Measurements from ENCODE around the gene UMAD1. TPM values are rescaled to one million over a fixed set of nuclear protein-coding genes. Genes with fewer than 3 reads are reported as not detected.

Gene UMAD1
- total RNA-seq, 1 donor: 17.0 TPM

GRCh38 chr7:7707246-7707645 lies 66.7 kb downstream of the UMAD1 start:
- DNase-seq (ENCODE audit: insufficient read length, low spot score, missing footprints): no peak
- no peak overlapping the region for H3K4me2 ChIP-seq (ENCODE audit: insufficient read depth, low read length)
- TF ChIP-seq CTCF (IDR thresholded peaks at IDR 0.05; ENCODE audit: extremely low read depth, low read depth, low read length): no peak

GRCh38 chr7:7707806-7708205 lies 67.3 kb downstream of the UMAD1 start:
- Histone ChIP-seq H2AFZ (ENCODE audit: low read length) (no peak overlapping the region), H4K20me1 (ENCODE audit: insufficient read depth, low read length) (no peaks in the 10 kb centered on the region), H3K27ac (ENCODE audit: low read depth, low read length) (no peak overlapping the region), H3K4me1 (ENCODE audit: insufficient read depth, low read length) (peaks cover 9% of the 10 kb centered on the region), H3K27me3 (ENCODE audit: insufficient read depth, low read length) (no peaks in the 10 kb centered on the region), H3K4me2 (ENCODE audit: insufficient read depth, low read length) (no peak overlapping the region), H3K79me2 (ENCODE audit: insufficient read depth, low read length) (no peaks in the 10 kb centered on the region), H3K36me3 (ENCODE audit: insufficient read depth, low read length) (no peaks in the 10 kb centered on the region), H3K9me3 (ENCODE audit: low read depth, low read length) (no peaks in the 10 kb centered on the region), H3K4me3 (ENCODE audit: insufficient read depth, low read length) (no peak overlapping the region)
- no peak for TF ChIP-seq CTCF (IDR thresholded peaks at IDR 0.05; ENCODE audit: extremely low read depth, low read depth, low read length)
- no peak for DNase-seq (ENCODE audit: insufficient read length, low spot score, missing footprints)

More at GRCh38 chr7:7707246-7707645, 66.7 kb downstream of the UMAD1 start:
- Histone ChIP-seq H3K27me3 (ENCODE audit: insufficient read depth, low read length) (no peaks in the 10 kb centered on the region), H3K36me3 (ENCODE audit: insufficient read depth, low read length) (no peaks in the 10 kb centered on the region), H4K20me1 (ENCODE audit: insufficient read depth, low read length) (no peaks in the 10 kb centered on the region), H3K9me3 (ENCODE audit: low read depth, low read length) (no peaks in the 10 kb centered on the region), H2AFZ (ENCODE audit: low read length) (no peak overlapping the region), H3K27ac (ENCODE audit: low read depth, low read length) (no peak overlapping the region), H3K4me1 (ENCODE audit: insufficient read depth, low read length) (peaks cover 9% of the 10 kb centered on the region), H3K79me2 (ENCODE audit: insufficient read depth, low read length) (no peaks in the 10 kb centered on the region), H3K4me3 (ENCODE audit: insufficient read depth, low read length) (no peak overlapping the region)

GRCh38 chr7:7709291-7709690 lies 68.7 kb downstream of the UMAD1 start:
- no peaks in the 10 kb centered on the region for H4K20me1 ChIP-seq (ENCODE audit: insufficient read depth, low read length)
- H3K36me3 ChIP-seq (ENCODE audit: insufficient read depth, low read length): no peaks in the 10 kb centered on the region
- H3K4me3 ChIP-seq (ENCODE audit: insufficient read depth, low read length): no peak overlapping the region
- H3K4me1 ChIP-seq (ENCODE audit: insufficient read depth, low read length): peaks cover 9% of the 10 kb centered on the region
- no peaks in the 10 kb centered on the region for H3K79me2 ChIP-seq (ENCODE audit: insufficient read depth, low read length)
- no peak for TF ChIP-seq CTCF (IDR thresholded peaks at IDR 0.05; ENCODE audit: extremely low read depth, low read depth, low read length)
- no peak overlapping the region for H3K27ac ChIP-seq (ENCODE audit: low read depth, low read length)
- no peaks in the 10 kb centered on the region for H3K9me3 ChIP-seq (ENCODE audit: low read depth, low read length)
- H3K4me2 ChIP-seq (ENCODE audit: insufficient read depth, low read length): no peak overlapping the region
- no peak overlapping the region for H2AFZ ChIP-seq (ENCODE audit: low read length)
- DNase-seq (ENCODE audit: insufficient read length, low spot score, missing footprints): no peak
- no peaks in the 10 kb centered on the region for H3K27me3 ChIP-seq (ENCODE audit: insufficient read depth, low read length)

- H3K36me3 ChIP-seq (ENCODE audit: insufficient read depth, low read length): no peaks in the 10 kb centered on the region
- H3K4me2 ChIP-seq (ENCODE audit: insufficient read depth, low read length): no peak overlapping the region
- H3K4me3 ChIP-seq (ENCODE audit: insufficient read depth, low read length): no peak overlapping the region
- no peak for TF ChIP-seq CTCF (IDR thresholded peaks at IDR 0.05; ENCODE audit: extremely low read depth, low read depth, low read length)
- peaks cover 9% of the 10 kb centered on the region for H3K4me1 ChIP-seq (ENCODE audit: insufficient read depth, low read length)
- no peak for DNase-seq (ENCODE audit: insufficient read length, low spot score, missing footprints)
- H3K27me3 ChIP-seq (ENCODE audit: insufficient read depth, low read length): no peaks in the 10 kb centered on the region
- no peak overlapping the region for H3K27ac ChIP-seq (ENCODE audit: low read depth, low read length)
- H2AFZ ChIP-seq (ENCODE audit: low read length): no peak overlapping the region
- H3K79me2 ChIP-seq (ENCODE audit: insufficient read depth, low read length): no peaks in the 10 kb centered on the region
- no peaks in the 10 kb centered on the region for H3K9me3 ChIP-seq (ENCODE audit: low read depth, low read length)
- no peaks in the 10 kb centered on the region for H4K20me1 ChIP-seq (ENCODE audit: insufficient read depth, low read length)
These were observed 69.9 kb downstream of the UMAD1 start for GRCh38 chr7:7710469-7710868.
